OCI-M2 (cell line): ENCODE results near the gene LRRFIP1.
"Not testable (repeated sequence)": the region's sequence is repeated elsewhere in the genome, so short reads cannot be mapped to it uniquely, and the experiment has no call there.

Experiments used
- DNase-seq: peaks from one replicate; lab custom pipeline; 2025; ENCODE audit not compliant: unreplicated experiment; lab: John Stamatoyannopoulos, UW

The LRRFIP1 gene

DNA sequence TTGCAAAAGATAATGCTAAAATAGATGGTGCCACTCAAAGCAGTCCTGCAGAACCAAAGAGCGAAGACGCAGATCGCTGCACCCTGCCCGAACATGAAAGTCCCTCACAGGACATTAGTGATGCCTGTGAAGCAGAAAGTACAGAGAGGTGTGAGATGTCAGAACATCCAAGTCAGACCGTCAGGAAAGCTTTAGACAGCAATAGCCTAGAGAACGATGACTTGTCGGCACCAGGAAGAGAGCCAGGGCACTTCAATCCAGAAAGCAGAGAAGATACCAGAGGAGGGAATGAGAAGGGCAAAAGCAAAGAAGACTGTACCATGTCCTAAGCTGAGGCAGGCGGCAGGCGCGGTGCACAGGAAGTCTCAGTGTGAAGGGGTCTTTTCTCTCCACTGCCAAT lies 136.4 kb downstream of the LRRFIP1 start:
- DNase-seq = no peak

DNA sequence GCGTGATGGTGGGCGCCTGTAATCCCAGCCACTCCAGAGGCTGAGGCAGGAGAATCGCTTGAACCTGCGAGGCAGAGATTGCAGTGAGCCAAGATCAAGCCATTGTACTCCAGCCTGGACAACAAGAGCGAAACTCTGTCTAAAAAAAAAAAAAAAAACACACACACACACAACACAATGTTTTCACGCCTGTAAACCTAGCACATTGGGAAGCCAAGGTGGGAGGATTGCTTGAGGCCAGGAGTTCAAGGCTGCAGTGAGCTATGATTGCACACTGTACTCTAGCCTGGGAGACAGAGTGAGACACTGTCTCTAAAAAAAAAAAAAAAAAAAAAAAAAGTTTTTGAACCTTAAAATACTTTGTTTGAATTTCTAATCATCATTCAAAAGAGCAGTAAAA lies 137.7 kb downstream of the LRRFIP1 start:
- DNase-seq = not testable (repeated sequence)

DNA sequence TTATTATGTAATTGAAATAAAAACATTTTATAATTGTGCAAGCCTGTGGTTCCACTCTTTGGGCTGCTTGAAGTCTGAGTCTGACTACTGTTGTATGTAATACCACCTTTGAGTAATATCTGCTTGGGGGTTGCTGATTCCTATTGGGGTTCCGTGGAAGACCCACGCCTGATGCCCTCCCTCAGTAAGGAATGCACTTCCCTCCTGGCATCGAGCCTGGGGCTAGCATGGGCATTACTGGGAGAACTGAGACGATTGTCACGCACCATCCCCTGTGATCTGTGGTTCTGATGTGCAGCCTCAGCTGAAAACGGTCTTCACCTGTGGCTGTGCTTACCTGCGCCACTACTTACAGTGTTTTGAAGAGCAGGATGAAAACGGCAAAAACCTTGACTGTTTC lies 138.5 kb downstream of the LRRFIP1 start:
- no peak for DNase-seq

DNA sequence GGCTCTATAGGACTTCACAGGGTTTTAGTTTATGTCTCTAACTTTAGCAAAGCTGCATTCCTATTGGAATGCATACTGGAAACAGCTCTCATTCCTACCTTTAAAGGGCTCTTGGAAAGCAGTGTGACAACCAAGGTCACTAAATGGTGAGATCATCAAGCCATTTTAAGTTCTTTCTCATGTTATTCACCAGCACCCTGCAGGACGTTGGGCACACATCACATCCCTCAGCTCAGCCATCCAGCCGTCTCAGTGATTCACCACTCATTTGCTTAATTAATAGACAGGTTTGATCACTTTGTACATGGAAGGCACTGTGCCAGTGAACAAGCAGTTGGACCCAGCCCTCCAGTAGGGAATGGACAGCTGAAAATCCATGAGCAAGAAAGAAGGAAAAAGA lies 139.0 kb downstream of the LRRFIP1 start:
- DNase-seq = no peak

DNA sequence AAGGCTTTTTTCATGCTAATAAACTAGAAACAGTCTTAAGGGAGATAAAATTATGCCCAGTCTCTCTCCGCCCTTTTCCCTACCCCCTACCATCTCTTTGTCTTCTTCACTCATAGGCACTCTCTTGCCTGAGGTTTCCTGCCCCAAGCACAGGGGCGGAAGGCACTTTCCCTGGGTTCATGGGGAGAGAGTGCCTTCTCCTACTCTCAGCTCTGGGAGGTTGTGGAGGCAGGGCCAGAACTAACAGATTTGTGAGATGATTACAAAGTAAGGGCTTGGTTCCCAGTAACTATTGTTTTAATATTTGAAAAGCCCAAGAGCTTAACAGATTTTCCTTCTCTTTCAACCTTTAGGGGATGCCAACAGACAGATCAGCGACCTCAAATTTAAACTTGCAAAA lies 145.1 kb downstream of the LRRFIP1 start:
- no peak for DNase-seq

DNA sequence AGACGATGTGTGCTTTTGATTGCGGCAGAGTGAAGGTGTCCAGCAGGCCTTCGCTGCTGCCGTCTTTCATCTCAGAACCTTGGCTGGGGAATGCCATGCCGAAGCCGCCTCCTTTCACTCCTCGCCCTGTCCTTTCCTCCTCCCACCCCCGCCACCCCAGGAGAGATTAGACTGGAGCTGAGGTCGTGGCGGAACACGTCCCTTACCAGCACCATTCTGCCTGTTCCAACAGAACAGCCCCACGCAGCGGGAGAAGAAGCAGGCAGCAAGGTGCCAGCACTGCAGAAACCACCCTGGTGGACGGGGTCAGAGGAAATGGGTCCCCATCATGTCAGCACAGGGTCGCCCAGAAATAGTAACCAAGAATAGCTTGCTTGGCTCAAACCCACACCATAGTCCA lies 146.4 kb downstream of the LRRFIP1 start:
- no peak for DNase-seq

DNA sequence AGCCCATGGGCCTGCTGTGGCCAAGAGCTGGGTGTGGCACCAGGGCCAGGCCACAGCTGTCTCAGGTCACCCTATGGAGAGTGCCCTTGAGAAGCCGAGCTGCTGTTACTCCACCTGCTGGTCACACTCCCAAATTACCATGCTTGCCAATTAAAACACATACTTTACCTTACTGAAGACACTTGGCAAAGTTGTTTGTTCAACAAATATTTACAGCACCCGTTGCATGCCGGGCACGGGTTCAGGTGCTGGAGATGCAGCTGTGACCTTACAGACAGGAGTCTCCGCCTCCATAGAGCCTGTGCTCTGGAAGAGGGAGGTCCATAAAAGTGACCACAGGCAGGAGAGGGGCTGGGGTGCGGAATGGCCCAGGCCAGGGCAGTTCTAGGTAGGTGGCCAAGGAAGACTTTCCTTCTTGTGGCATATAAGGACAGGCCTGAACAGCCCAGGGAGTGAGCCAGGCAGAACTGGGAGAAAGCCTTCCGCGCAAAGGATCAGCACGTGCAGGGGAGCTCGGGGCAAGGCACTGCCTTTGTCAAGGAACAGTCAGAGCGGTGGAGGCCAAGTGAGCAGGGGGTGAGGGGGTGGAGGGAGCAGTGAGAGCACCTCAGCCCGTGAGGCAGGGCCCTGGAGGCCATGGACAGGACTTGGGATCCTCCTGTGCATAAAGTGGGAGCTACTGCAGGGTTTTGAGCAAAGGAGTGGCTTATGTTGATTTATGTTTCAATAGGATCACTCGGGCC lies 147.6 kb downstream of the LRRFIP1 start:
- no peak for DNase-seq

DNA sequence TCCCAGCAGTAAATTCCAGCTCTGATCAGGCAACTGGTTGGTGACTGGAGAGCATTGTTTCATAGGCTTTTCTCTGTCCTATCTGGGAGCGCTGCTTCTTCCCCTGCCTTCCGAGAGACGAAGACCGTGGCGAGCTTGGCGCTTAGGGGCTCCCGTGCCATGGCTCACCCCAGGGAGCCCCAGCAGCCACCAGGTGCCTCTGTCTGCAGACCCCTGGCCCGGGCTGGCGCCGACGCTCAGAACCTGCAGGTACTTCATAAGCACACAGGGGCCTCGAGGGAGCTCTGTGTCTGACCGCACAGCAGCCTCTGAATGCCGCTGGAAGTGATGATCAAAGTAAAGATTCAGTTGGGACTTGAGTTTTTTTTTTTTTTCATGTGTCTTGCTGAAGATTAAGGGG lies 152.1 kb downstream of the LRRFIP1 start:
- no peak for DNase-seq

DNA sequence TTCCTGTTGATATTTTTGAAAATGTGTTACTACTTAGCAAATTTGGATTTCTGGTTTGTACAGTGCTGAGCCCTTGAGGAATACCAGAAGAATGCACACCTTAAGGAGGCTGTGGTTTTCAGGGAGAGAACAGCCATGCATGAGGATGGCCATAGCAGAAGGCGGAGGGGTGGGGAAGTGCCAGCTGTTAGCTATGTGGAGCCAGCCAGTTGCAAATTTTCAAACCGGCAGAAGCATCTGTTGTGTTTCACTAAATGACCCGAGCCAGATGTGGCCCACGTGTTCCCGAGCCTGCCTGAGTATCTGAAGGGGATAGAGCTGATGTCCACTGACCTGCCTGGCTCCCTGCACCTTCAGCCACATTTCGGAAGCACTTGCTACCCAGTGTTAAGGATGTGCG lies 154.8 kb downstream of the LRRFIP1 start:
- no peak for DNase-seq

DNA sequence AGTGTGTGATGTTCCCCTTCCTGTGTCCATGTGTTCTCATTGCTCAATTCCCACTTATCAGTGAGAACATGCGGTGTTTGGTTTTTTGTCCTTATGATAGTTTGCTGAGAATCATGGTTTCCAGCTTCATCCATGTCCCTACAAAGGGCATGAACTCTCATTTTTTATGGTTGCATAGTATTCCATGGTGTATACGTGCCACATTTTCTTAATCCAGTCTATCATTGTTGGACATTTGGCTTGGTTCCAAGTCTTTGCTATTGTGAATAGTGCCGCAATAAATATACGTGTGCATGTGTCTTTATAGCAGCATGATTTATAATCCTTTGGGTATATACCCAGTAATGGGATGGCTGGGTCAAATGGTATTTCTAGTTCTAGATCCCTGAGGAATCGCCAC lies 156.3 kb downstream of the LRRFIP1 start:
- DNase-seq = not testable (repeated sequence)

DNA sequence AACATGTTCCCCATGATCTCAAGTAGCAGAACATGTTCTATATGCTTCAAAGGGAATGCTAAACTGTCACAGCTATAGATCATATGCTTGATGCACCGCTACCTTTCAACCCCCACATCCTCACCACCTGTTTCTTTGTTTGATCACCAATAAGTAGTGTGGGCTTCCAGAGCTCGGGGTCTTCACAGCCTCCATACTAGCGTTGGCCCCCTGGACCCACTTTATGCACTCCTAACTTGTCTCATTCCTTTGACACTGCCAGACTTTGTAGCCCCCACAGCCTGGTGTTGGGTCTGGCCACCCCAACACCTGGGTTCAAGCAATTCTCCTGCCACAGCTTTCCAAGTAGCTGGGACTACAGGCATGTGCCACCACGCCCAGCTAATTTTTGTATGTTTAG lies 159.5 kb downstream of the LRRFIP1 start:
- no peak for DNase-seq

DNA sequence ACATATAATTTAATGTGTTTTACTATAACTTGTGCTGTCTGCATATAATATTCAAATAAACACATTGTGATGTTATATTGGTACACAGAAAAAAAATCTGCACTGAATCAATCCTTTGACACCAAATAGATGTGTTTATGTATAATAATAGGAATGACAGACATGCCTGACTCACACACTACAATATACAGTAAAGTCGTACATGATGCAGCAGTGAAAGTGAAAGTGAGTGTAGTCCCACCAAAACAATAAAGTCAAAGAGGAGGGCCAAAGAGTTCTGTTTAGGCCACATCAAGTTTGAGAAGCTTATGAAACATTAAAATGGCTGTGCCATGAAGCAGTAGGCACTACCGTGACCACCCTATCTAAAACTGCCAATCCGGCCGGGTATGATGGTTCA lies 163.0 kb downstream of the LRRFIP1 start:
- no peak for DNase-seq

DNA sequence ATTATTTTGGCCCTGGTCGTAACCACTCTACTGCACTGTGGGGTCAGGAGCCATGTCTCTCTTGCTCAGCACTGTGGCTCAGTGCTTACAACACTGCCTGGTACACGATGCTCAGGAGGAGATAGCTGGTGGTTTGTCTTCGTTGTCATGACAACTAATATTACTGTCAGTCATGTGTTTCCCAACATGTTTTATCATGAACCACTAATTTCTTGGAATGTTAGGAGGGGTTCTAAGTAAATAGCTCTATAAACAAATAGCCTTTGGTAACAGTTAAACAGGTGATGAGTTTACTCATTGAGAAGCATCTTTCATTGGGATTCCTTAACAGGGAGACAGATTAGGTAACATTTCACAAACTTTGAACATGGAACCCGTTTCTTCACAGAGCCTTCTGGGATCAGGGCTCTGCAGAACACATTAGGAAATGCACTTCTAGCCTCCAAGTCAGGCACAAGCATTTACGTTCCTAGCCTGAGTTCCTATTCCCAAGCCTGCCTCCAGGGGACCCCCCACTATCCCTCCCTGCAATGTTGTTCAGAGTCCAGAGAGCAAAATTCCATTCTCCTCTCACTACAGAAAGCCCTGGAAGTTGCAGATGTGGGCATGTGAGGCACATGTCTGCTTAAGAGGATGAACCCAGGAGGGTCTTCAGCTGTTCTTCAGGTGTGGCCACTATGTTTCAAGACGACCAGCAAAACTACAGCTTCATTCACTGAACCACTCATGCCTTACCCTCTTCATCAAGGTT lies 164.8 kb downstream of the LRRFIP1 start:
- no peak for DNase-seq

DNA sequence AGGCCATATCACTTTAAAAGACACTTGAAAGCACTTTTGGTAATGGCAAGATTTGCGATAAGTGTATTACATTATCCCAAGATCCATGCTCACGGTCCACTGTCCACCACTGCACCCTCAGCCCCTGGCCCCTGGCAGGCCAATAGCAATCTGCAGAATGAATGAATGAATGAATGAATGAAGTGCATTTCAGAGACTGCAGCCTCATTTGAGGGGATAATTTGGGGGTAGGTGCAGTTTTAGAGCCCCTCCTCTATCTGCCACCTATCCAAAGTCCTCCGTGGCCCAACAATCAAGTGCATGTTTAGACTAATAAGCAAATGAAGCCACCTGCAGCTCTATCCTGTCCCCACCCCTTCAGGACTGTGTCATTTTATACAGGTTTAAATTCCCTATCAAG lies 169.9 kb downstream of the LRRFIP1 start:
- no peak for DNase-seq

DNA sequence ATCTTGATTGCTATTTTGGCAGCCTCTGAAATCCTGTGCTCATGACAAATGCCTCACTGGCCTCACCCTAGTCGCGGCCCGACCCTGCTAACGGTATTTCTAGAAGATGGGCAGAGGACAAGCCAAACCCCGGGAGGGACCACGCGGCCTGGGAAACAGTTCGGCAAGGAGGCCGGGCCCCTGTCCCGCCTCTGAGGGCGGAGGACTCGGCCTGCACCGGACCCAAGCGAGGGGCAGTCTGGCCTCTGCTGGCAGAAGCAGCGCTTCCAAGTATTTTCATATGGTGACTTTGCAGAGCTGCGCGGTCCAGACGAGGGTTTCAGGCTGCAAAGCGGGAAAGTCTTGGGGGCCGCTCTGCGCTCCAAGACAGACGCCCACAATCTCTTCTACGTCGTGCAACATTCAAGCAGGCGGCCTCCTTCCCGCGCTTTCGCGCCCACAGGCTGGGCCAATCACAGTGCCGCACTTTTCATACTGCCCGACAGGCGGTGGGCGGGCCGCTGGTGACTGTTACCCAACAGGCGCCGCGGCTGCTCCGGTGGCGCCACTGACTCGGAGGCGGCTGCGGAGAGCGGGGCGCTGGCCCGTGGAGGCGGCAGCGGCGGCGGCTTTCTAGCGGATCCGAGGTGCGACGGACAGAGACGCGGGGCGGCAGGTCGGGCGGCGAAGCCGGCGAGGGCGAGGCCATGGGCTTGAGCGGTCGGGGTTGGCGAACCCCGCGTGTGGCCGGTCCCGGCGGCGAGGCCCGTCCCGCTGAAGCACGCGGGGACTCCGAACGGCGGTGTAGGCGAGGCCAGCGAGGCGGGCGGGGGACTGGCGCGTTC lies 171.1 kb downstream of the LRRFIP1 start, which contains the start of gene RBM44:
Gene RBM44 (plus strand): TSS at position 544 of the 824 bp plus-strand sequence. CDS start 14,831 bp downstream, outside the sequence.
- DNase-seq = no peak

DNA sequence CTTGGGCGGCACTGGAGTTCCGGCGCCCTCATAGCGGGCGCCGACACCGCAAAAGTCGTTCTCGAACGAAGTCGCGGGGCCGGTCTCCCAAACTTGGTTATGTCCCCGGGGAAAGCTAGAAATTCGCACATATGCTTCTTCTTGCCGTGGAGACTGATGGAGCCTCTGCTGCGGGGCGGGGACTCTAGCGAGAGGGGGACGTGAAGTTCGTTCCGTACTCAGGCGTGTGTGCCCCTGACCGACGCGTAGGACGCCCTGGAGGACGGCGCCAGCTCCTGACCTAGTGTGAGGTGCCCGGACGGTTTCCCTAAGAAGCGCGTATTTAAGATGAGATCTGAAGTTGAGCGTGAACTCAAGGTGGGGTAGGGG lies 171.7 kb downstream of the LRRFIP1 start:
- no peak for DNase-seq

DNA sequence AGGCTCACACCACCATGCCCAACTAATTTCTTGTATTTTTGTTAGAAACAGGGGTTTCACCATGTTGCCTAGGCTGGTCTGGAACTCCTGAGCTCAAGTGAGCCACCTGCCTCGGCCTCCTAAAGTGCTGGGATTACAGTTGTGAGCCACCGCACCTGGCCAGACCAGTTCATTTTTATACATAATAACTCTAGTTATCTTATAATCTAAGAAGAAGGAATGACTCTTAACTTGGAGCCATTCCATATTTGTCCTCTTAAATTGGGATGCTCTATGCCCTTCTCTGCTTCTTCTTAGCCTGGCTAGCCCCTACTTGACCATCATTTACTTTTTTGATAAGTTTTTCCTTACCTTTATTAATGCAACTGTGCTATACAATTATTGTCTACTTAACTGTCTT lies 174.1 kb downstream of the LRRFIP1 start:
- no peak for DNase-seq

DNA sequence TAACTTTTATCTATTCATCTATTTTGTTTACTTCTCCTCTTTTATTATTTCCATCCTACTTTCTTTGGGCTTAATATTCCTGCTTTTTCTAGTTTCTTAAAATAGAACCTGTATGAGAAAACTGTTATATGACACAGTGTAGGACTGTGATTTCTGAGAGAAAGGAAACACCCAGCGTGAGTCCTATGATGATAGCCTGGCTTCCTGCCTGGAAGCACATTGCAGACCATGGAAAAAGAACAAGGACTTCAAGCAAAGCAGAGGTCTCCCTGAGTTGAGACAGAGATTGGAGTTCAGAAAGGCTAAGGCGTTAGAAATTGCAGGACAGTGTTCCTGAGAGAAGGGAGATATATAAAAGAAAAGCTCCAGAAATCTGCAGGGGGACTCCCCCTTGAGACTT lies 178.9 kb downstream of the LRRFIP1 start:
- DNase-seq = no peak

DNA sequence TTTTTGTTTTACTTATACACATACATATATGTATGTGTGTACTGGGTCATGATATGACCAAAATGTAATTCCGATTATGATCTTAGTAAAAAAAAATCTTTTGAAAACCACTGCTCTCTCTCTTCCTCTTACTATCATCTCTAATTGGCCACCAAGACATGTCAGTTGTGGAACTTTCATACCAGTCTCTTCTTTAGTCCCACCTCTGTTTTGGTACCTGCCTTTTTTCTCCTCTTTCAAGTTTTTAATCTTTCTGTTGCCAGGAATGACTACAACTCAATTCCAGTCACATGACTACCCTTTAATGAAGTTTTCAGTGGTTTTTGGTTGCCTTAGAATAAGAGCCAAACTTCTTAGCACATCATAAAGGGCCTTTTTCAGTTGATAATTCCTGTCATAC lies 188.2 kb downstream of the LRRFIP1 start:
- no peak for DNase-seq

DNA sequence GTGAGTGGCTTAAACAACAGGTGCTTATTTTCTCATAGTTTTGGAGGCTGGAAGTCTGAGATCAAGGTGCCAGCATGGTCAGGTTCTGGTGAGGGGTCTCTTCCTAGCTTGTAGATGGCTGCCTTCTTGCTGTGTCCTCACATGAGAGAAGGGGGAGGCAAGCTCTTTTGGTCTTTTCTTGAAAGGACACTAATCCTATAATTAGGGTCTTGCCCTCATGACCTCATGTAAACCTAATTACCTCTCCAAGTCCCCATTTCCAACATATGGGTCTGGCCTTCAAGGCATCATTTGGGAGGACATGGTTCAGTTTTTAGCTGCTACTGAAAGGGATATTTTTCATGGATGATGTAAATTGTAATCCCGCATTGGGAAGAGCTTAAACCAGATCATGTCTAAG lies 189.1 kb downstream of the LRRFIP1 start:
- DNase-seq = no peak

DNA sequence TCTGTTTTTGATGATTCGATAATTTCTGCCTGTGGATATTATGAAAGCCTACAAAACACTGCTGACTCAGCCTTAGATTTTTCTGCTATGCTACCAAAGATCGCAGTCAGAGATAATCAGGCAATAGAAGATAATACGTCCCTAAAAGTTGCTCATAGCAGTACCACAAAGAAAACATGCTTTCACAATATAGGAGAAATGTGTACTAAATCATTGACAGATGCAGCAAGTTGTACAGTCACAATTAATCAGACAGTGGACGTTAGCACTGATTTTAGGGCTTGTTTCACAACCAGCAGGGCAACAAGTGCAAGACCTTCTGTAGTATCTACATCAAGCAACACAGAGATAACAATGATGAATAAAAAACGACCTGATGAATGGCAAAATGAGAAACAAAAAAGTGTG lies 190.7 kb downstream of the LRRFIP1 start:
- no peak for DNase-seq

DNA sequence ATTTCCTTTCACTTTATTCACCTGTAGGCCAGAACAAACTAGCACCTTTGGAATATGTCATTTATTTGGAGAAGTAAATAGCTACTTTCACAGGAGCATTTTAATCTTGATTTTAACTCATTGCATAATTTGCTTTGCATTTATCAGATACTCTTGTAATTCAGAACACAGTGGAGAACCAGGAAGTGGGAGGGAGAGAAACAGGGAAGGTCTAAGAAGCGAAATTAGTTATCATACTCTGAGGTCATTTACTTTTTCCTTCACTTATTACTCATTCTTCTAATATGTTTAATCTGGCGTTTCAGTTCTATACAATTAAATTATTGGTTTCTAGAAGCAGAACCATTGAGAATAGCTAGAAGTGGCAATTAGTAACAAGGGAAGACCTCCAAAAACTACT lies 191.8 kb downstream of the LRRFIP1 start:
- no peak for DNase-seq
